Ascending aorta (tissue), 2 donors: Measurements from ENCODE around the gene RSPH6A. TPM values are rescaled to one million over a fixed set of nuclear protein-coding genes. Genes with fewer than 3 reads are reported as not detected.

ENCODE experiments used
- DNase-seq, 2 donors: peaks; one replicate each; pipeline ENCODE4 v3.0.0-alpha.2; 2019; ENCODE audit warnings: low spot score in 2 of 2
- H3K27ac ChIP-seq, 2 donors: fragments of 200-600 bp; sonication (generic); one replicate each; pipeline ENCODE4 v1.5.1; 2016 to 2017; ENCODE audit warnings: mild to moderate bottlenecking in 1 of 2
- H3K27me3 ChIP-seq: fragments of 200-600 bp; sonication (generic); one replicate; pipeline ENCODE4 v1.5.1; 2017
- H3K36me3 ChIP-seq, 2 donors: fragments of 200-600 bp; sonication (generic); one replicate each; pipeline ENCODE4 v1.5.1; 2016
- H3K4me1 ChIP-seq, 2 donors: fragments of 200-600 bp; sonication (generic); one replicate each; pipeline ENCODE4 v1.5.1; 2016 to 2017; ENCODE audit warnings: mild to moderate bottlenecking in 1 of 2
- H3K4me3 ChIP-seq, 2 donors: fragments of 200-600 bp; sonication (generic); one replicate each; pipeline ENCODE4 v1.5.1; 2016 to 2017; ENCODE audit warnings: mild to moderate bottlenecking in 1 of 2
- H3K9me3 ChIP-seq, 2 donors: fragments of 200-600 bp; sonication (generic); one replicate each; pipeline ENCODE4 v1.5.1; 2016
- CTCF ChIP-seq, 3 experiments: fragments of 200-600 bp in 2 of 3; fragments of 450-650 bp in 1 of 3; sonication (generic) in 2 of 3; IDR thresholded peaks; one replicate each; pipeline ENCODE4 v1.5.1; 2016 to 2019; ENCODE audit warnings: antibody characterized with exemption in 3 of 3, mild to moderate bottlenecking in 1 of 3, moderate library complexity in 1 of 3
- intact Hi-C: fragments of 100-400 bp; cut with DNase I; formaldehyde crosslinking; loops from one replicate; pipeline ENCODE4 v1.15.1; 2023
- total RNA-seq: library from RNA; depleted of rRNA; stranded (reverse); fragments of >200 nt; gene quantifications from one replicate; pipeline ENCODE4 v1.1.0, GENCODE V29; 2016

Gene RSPH6A
- total RNA-seq, 1 donor from 2014 or later, result not detected

GRCh38 chr19:45815481-45816216 lies 541 bp upstream of the RSPH6A start:
- peak overlapping the region in 1 of 2 donors; percentile 67 for H3K27ac ChIP-seq
- peaks cover 0 to 4% of the 10 kb centered on the region in 2 donors for H3K4me1 ChIP-seq
- TF ChIP-seq CTCF (IDR thresholded peaks at IDR 0.05), result no peak
- no peak for DNase-seq
- intact Hi-C loops, result loop anchor here (2.0 to 5.0 kb wide), 2 partner anchors 47 to 202 kb away; partner anchors contain the start of gene SYMPK
- H3K4me3 ChIP-seq, result peak overlapping the region; percentile 14 to 63
- H3K27me3 ChIP-seq, result no peaks in the 10 kb centered on the region
- peaks cover 8 to 10% of the 10 kb centered on the region in 2 donors for H3K36me3 ChIP-seq
- no peaks in the 10 kb centered on the region for H3K9me3 ChIP-seq

GRCh38 chr19:45814166-45814780 lies 835 bp downstream of the RSPH6A start:
- Histone ChIP-seq H3K36me3 (no peaks in the 10 kb centered on the region), H3K27ac (no peak overlapping the region), H3K4me3 (no peak overlapping the region), H3K4me1 (peaks cover 0 to 9% of the 10 kb centered on the region in 2 donors), H3K9me3 (no peaks in the 10 kb centered on the region), H3K27me3 (no peaks in the 10 kb centered on the region)
- TF ChIP-seq CTCF (IDR thresholded peaks at IDR 0.05), result no peak
- intact Hi-C loops, result no loop called here
- DNase-seq, result no peak

GRCh38 chr19:45812297-45812696 lies 2.8 kb downstream of the RSPH6A start:
- Histone ChIP-seq H3K27me3 (no peaks in the 10 kb centered on the region), H3K27ac (no peak overlapping the region), H3K36me3 (no peaks in the 10 kb centered on the region), H3K4me3 (no peak overlapping the region), H3K9me3 (no peaks in the 10 kb centered on the region), H3K4me1 (peaks cover 0 to 9% of the 10 kb centered on the region in 2 donors)
- TF ChIP-seq CTCF (IDR thresholded peaks at IDR 0.05), result no peak
- intact Hi-C loops, result no loop called here
- no peak for DNase-seq

GRCh38 chr19:45809643-45810159 lies 5.4 kb downstream of the RSPH6A start:
- H3K9me3 ChIP-seq, result no peaks in the 10 kb centered on the region
- H3K27me3 ChIP-seq, result no peaks in the 10 kb centered on the region
- H3K27ac ChIP-seq, result no peak overlapping the region
- no peak for TF ChIP-seq CTCF (IDR thresholded peaks at IDR 0.05)
- no peak for DNase-seq
- H3K4me3 ChIP-seq, result no peak overlapping the region
- H3K4me1 ChIP-seq, result peaks cover 0 to 5% of the 10 kb centered on the region in 2 donors
- intact Hi-C loops, result no loop called here
- H3K36me3 ChIP-seq, result no peaks in the 10 kb centered on the region

GRCh38 chr19:45805719-45806118 lies 9.4 kb downstream of the RSPH6A start:
- Histone ChIP-seq H3K4me1 (peaks cover 0 to 5% of the 10 kb centered on the region in 2 donors), H3K27ac (no peak overlapping the region), H3K27me3 (no peaks in the 10 kb centered on the region), H3K4me3 (no peak overlapping the region), H3K9me3 (no peaks in the 10 kb centered on the region), H3K36me3 (no peaks in the 10 kb centered on the region)
- DNase-seq, result no peak
- TF ChIP-seq CTCF (IDR thresholded peaks at IDR 0.05), result no peak
- intact Hi-C loops, result no loop called here
